HuH-7.5 (cell line): ENCODE data around the gene ALDH1A1.

Experiments used
- DNase-seq: peaks from one replicate; pipeline ENCODE4 v3.0.0; 2011; ENCODE audit warnings: low spot score

The ALDH1A1 gene

DNA sequence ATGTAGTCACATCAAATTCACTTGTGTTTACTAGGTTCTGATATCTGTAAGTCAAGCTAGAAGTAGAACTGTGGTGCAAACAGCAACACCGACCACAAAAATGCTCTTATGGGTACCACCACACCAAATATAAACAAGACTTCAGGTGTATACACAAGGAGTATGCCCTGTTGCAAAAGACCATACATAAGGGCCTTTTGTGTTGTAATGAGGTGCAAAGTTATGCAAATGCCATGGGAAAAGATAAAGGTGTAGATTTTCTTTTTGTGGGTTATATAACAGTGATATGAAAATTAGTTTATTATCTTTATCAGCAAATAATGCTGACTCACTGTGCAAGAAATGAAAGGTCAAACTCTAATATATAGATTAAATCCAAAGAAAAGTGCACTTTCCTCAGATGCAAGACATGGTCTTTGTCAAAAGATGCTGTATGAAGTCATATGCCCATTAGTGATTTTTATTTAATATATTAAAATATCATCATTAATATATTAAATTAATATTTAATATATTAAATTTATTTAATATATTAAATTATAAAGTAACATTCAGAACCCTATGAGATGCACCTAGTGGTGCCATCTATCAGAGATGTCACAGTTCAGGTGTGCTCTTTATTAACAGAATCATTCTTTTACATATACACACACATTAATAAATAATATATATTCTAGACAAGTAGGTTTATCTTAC, 26.7 kb upstream of the ALDH1A1 start:
- no peak for DNase-seq

DNA sequence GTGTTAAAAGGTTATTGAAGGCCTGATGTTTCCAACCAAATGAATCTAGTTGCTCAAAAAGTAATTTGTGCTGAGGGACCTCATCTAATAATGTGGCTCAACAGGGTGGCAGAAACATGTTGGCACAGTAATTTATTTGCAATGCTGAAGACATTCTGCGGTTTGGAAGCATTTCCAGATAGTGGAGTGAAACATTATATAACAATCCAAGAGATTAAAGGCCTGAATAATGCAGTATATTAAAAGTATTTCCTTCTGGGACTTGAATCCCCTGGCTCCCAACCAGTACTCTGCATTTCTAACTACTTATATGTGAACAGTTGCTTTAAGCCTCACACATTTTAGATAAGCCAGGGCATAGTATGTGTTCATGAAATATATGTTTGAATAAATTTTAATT, 25.9 kb upstream of the ALDH1A1 start:
- DNase-seq = no peak

DNA sequence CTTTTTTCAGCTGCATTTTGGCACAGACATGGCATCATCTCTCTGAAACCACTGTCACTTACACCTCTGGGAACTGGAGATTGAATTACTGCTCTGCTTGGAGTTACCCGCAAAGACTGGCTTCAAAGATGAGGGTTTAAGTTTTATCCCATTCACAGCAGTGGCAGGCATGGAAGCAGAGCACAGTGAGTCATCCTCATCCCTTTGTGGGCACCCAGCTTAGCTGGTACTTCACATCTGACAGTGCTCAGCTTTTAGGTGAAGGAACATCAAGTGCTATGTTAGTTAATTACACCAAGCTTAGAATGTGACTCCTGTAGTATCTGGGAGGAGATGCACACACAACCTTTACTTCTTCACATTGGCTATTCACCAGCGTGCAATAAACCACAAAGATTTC, 24.8 kb upstream of the ALDH1A1 start:
- no peak for DNase-seq

DNA sequence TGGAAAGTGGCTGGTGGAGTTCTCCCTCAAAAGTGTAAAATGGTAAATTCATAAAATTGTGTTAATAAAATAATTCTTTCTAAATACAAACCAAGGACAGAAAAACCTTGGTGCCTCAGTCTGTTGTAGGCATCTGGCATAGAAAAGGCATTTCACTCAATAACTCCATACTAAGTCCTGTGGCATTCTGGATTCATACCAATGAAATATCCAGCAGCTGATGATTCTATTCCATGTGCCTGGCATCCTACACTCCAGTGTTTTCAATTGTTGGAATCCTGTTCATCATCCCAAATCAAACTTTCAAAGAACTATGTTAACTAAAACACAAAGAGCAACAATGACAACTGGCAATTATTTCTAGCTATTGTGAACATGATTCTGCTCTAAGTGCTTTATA, 21.6 kb upstream of the ALDH1A1 start:
- DNase-seq = no peak

DNA sequence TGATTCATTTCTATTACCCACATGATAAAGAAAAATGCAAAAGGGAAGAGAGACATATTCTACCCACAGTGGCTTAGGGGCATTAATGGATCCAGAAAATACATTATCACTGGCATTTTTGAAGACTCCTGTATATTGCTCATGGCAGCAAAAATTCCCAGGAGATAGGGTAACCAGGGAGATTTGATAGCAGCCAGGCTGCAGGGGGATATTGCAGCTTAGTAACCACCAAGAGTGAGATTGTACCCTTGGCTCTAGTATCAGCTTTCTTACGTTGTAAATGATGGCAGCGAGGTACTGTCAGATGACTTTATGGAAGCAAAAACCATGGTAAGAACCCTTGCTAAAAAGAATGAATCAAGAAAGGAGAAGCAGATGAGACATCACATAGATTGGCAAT, 19.8 kb upstream of the ALDH1A1 start:
- DNase-seq = no peak

DNA sequence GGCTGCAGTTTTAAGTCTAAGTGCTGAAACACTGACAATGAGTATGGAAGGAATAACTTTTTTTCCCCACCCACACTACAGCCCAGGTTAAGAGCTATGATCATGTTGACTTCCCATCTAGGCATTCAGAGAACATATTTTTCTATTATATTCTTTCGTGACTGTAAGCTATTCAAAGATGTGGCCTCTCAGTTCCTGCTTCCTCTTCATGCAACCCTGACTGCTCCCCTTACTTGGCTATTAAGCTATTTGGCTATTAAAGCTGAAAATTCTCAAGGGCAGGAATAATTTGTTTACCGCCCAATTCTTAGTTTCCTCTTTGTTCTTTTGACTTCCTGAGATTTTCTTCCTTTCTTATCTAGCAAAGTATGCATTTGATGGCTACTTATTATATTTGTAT, 18.6 kb upstream of the ALDH1A1 start:
- no peak for DNase-seq

DNA sequence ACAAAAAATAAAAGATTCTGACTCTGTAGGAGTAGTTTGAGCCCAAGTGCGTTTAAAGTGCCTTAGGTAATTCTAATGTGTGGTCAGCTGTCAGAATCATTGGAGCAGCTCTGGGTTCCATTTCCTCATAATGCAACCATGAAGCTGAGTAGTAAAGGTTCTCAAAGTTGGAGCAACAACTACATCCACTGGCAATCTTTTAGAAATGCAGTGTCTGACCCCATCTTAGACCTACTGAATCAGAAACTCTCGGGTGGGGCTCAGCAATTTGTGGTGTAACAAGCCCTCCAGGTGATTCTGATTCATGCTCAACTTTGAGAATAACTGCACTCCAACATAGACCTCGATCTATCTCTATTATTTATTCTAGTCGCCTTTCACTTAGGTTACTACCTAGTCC, 7.6 kb upstream of the ALDH1A1 start:
- no peak for DNase-seq

DNA sequence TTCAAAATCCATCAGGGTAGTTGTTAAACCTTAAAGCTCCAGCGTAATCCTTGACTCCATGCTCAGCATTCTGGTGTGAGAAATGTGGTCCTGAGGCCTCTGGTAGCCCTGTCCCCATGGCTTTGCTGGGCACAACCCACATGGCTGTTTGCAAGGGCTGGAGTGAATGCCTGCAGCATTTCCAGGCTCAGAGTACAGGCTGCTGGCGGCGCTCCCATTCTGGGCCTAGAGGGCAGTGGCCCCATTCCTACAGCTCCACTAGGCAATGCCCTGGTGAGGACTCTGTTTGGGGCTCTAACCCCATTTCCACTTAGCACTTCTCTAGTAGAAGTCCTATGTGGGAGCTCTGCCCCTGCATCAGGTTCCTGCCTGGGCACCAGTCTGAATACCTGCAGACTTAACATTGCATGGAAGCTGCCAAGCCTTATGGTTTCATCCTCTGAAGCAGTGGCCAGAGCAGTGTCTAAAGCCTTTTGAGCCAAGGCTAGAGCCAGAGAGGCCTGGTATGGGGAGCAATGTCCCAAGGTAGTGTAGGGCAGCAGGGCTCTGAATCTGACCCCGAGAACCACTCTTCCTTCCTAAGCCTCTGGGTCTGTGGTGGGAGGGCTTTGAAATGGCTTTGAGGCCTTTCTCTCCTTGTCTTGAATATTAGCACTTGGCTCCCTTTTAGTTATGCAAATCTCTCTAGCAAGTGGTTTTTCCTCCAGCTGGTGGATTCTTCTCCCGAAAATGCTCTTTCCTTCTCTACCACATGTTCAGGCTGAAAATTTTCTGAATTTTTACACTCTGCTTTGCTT, 5.8 kb upstream of the ALDH1A1 start:
- no peak for DNase-seq

DNA sequence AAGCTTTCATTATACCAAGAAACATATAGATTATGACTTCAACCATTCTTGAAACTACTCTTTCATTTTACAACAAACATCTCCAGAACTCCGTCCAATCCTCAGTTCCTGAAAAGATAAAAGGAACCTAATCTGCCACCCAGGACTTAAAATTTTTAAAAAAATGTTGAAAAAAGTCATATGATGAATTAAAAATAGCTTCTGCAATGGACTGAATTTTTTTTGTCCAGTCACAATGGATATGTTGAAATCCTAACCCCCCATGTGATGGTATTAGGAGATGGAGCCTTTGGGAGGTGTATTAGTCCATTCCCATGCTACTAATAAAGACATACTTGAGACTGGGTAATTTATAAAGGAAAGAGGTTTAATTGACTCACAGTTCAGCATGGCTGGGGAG, 2.7 kb upstream of the ALDH1A1 start:
- no peak for DNase-seq

DNA sequence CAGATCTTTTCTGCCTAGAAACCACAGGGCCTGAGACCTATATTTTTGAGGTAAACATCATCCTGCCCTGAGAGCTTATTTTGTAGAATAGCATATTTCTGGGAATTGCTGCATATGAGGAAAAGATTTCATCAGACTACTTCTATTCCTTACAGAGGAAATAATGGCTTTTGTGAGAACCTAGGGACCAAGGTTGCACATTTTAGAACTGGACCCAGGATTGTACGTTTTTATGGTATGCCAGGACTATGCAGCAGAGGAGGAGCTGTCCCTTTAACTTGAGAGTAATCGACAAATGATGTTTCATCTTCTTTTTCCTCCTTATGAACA, 2.2 kb upstream of the ALDH1A1 start:
- DNase-seq = no peak

DNA sequence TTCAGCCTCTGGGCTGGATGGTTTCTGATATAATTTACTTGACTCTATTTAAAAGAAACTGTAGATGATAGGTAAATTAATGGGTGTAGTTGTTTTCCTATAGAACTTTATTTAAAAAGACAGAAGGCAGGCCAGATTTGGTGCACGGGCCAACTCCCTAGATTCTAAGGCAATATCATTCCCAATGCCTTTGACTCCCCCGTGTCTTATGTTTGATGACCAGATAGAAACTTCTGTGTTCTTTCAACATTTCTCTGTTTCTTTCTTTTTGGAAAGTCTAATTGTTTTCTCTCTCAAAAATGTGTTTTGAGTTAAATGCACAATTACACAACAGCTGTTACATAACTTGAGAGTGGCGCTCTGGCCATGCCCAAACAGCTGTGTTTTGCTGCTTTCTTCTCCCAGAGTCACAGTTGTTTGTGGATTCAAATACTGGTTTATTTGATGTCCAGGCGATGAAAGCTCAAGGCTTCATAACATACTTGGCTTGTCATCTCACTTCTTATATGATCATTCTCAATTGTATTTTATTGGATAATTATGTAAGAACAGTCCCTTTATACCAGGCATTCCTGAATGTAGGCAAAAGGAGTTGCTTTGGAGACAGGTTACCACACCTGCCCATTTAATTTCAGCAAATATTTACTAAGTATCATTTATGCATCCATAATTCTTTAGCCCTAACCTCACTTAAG, 1.7 kb upstream of the ALDH1A1 start:
- DNase-seq = no peak

DNA sequence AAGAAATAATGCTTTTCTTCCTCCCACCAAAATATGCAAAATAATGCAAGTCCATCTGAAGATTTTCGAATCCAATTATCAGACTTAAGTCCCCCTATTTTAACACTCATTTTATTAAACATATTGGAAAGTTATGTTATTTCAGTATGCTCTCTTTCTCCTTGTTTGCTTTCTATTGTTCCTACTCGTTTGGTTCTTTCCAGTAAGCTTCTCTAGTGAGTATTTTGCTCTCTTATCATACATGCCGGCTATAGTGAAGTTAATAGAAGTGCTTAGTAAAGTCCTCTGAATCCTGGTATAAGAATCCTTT, 517 bp downstream of the ALDH1A1 start:
- no peak for DNase-seq

DNA sequence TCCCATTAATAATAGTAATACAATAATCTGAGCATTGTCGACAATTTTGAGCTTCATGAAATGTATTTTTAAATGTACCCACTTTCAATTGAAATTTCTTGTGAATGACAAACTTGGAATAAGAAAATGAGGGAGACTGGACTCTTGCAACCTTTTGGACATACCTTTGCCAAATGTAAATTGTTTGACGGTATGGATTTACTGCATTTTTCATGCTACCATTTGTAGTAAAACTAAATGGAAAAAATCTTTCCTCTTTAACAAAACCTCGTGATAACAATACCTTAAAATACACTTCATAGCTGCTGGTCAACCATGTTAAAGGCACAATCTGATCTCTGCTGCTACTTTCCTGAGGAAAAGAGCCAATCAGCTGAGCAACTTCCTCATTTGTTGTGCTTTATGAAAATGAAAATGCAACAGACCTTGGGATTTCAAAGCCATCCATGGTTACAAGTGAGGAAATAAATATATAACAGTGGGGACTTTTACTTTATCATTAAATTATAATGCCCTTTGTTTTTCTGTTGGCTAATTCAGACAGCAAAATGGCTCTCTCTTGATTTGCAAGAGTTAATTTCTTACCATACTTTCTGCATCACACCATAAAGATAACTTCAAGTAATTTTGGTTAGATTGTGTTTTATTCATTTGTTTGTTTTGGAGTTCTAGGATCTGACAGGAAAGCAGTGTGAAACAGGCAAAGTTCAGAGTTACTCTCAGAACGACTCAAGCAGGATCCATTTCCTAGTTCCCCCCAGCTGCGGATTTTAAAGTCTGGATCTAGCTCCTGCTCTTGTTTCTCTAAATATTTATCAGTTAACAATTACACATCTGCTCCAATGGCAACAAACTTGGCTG, 1.1 kb downstream of the ALDH1A1 start:
- DNase-seq = no peak

DNA sequence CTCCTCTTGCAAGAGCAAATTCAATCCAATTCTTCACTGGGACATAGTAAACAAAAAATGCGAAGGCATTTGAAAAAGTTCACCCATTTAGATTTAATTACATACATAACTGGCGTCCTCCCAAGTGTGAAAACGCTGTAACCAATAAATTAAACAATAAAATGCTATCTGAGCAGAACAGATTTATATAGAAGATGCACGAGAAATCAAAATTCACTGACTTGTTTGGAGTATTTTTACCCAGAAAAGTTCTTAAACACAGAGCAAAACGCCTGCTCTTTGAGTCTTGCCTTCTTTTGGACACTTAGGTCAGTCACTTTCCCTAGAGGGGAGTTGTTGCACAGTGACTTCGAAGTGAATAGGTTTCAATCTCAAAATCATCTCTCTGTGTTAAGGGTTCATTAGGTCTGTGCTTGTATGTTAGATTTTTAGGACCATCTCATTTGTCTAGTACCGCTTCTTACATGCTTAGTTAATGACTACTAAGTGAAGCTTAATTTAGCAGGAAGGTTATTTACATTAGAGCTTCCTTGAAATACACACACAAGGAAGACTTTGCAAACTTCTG, 1.9 kb downstream of the ALDH1A1 start:
- DNase-seq = no peak

DNA sequence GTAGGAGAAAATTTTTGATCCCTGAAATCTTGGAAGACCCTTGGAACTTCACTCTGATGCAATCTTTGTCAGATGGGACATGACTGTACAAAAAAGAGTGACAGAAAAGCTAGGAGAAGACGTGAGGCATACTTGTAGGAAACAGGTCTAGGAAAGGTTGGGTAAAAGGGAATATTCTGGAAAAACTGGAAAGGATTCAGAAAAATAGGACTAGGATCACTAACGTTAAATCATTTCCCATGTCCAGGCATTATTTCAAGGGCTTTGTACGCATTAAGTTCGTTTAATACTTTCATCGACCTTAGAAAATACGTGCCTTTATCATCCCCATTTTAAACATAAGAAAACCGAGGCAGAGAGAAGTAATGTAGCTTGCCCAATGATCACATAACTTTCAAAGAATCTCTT, 2.9 kb downstream of the ALDH1A1 start:
- no peak for DNase-seq

DNA sequence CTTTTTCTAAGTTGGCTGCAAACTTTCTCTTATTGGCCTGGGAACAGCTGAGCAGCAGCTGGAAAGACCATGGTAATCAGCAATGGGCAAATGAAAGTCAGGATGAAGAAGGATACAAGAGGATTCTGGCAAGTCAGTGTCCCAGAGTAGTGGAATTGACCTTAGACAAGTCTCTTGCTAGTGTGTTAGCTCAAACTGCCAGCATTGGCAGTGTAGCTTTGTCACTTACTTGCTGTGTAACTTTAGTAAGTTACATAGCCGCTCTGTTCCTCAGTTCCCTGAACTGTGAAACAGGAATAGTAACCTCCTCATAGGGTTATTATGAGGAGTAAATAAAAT, 3.6 kb downstream of the ALDH1A1 start:
- no peak for DNase-seq

DNA sequence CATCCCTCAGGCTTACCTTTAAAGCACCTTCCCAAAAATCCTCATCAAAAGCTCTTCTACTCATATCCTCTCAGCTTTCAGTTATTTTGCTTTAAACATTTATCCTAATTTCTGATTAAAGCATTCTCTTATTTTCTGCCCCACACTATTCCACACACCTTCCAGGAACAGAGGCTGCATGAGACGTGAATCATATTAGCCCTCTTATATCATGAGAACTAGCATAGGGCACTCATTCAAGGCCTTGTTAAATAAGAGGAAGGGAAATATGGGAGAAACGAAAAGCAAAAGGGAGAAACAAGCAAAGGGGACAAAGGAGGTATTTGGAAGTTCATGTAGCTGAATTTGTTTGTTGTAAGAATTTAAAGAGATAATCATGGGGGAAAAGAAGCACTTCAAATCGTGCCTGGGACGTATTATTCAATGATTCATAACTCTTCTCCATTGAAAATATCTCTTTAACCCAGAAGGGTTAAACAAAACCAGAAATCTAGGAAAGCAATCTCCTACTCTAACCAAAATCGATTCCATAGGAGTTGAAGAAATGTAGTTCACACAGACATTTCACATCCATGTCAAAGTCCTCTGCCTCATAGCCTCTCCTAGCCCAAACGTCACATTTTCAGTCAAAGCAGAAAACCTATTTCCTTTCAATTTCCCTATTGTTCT, 4.1 kb downstream of the ALDH1A1 start:
- DNase-seq = no peak

DNA sequence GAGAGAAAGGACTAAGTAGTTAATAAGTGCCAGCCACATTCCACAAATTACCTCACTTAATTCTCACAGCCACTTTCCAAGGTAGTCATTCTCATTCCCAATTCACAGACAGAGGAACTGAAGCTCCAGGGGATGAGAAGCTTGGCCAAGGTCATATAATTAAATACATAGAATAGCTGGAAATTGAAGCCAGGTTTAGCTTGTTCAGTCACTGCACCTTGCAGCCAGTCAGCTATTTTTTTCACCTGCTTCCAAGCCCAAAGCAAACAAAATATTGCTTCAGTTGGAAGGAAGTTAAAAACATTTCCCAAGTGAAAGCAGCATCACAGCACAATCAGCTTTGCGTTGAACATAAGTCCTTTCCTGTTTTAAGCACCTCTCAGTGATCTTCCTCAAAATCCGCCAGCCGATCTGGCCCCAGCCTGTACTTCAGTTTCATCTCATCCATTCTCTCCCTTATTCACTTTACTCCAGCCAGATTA, 4.8 kb downstream of the ALDH1A1 start:
- DNase-seq = no peak

DNA sequence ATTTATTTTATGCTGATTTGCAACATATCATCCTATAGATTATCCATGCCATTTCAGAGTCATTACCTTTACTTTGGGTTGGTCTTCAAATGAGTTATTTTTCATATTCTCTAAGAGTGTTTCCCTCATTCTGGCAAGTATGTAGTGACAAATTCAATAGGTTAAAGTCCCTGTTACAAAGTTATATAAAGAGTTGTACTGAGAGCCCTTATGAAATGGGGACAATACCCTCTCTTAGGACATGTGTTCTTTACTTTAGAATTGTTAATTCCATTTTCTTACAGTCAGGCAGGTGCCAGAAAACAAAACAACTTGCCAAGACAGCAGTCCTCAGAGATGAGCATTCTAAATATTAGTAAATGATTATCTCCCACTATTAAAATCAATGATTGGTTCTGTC, 6.0 kb downstream of the ALDH1A1 start:
- no peak for DNase-seq

DNA sequence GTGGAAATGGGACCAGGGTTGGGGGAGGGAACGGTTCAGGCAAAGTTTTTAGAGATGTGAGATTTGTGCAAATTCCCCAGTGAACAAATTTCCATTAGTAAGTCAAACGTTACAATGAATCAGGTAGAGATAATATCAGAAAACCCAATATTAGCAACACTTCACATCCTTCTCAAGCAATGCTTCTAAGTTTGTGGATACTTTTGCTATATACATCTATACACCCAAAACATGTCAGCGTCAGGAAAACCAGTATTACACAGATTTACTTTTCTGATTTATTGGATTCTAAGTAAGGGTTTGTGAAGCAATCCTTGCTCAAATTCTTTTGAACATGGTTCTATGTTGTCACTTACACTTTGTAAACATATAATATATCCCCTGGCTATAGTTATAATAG, 6.5 kb downstream of the ALDH1A1 start:
- no peak for DNase-seq

DNA sequence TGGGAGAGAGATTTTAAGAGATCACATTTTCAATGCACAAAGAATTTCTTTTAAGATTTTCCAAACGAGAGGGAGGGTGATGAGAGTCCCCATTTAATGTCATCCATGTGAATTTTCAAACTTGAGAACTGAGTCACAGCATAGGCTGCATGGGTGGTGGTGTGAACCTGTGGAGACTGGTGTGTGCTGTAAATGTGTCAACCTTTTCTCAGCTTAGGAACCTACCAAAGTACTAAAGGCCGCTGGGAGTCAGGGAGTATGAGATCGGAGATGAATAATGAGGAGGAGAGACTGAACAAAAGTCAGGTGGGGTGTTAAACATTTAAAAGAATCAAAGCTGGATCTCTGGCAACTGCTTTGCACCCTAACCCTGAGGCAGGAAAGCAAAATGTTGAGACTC, 7.5 kb downstream of the ALDH1A1 start:
- no peak for DNase-seq
